Lung (tissue), 12 donors: Measurements from ENCODE around the gene INO80E. TPM values are rescaled to one million over a fixed set of nuclear protein-coding genes. Genes with fewer than 3 reads are reported as not detected.

ENCODE experiments used
- ATAC-seq: fragments of 200-7000 bp; cut with Tn5 transposase; one replicate; pipeline ENCODE4 v1.9.1; 2020; ENCODE audit warnings: moderate number of reproducible peaks; ENCODE audit not compliant: insufficient read depth, low FRiP score
- DNase-seq, 3 donors: peaks; one replicate each; pipeline ENCODE4 v3.0.0-alpha.2; 2013 to 2017
- H3K27ac ChIP-seq, 2 donors: one replicate each; pipeline ENCODE4 v1.5.1; 2013; ENCODE audit warnings: mild to moderate bottlenecking in 2 of 2, moderate library complexity in 2 of 2, control low read depth in 1 of 2, inconsistent platforms in 1 of 2, low read depth in 1 of 2, low read length in 1 of 2
- H3K27me3 ChIP-seq, 3 donors: one replicate each; pipeline ENCODE4 v1.5.1; 2013; ENCODE audit warnings: low read length in 2 of 3; ENCODE audit not compliant: control insufficient read depth in 3 of 3, insufficient read depth in 3 of 3
- H3K36me3 ChIP-seq, 4 donors: one replicate each; pipeline ENCODE4 v1.5.1; 2013; ENCODE audit warnings: low read length in 4 of 4, mild to moderate bottlenecking in 1 of 4, moderate library complexity in 1 of 4; ENCODE audit not compliant: control insufficient read depth in 4 of 4, insufficient read depth in 4 of 4
- H3K4me1 ChIP-seq, 5 donors: one replicate each; pipeline ENCODE4 v1.5.1; 2013; ENCODE audit warnings: low read length in 5 of 5, mild to moderate bottlenecking in 2 of 5, moderate library complexity in 1 of 5; ENCODE audit not compliant: control insufficient read depth in 5 of 5, insufficient read depth in 5 of 5
- H3K4me3 ChIP-seq: one replicate; pipeline ENCODE4 v1.5.1; 2013; ENCODE audit warnings: mild to moderate bottlenecking, control low read depth, moderate library complexity
- H3K9ac ChIP-seq, 2 donors: one replicate each; pipeline ENCODE4 v1.5.1; 2013; ENCODE audit warnings: low read length in 2 of 2, control low read depth in 1 of 2; ENCODE audit not compliant: insufficient read depth in 1 of 2
- H3K9me3 ChIP-seq, 4 donors: one replicate each; pipeline ENCODE4 v1.5.1; 2013; ENCODE audit warnings: low read length in 3 of 4, mild to moderate bottlenecking in 1 of 4, moderate library complexity in 1 of 4; ENCODE audit not compliant: control insufficient read depth in 4 of 4, insufficient read depth in 3 of 4
- WGBS, 2 donors: extraction: QIAGEN DNeasy Blood & Tissue Kit; methylation state at CpG; one replicate each; pipeline ENCODE4 v1.1.7; 2013; 5-methylcytosine and 5-hydroxymethylcytosine counted together
- polyA plus RNA-seq, 2 donors: library from polyadenylated mRNA; stranded (reverse); fragments of 200-250 nt; gene quantifications; one replicate each; pipeline ENCODE4 v1.2.1, GENCODE V29; 2013
- total RNA-seq, 2 donors: library from RNA; depleted of rRNA in 1 of 2; stranded (reverse); fragments of >200 nt in 1 of 2; gene quantifications; one replicate each; pipeline ENCODE4 v1.2.1, GENCODE V29; 2014 to 2021
- TF ChIP-seq, protein P1 (sequence below): IDR thresholded peaks from 2 replicates; pipeline ENCODE4 v1.5.1; 2012; ENCODE audit warnings: mild to moderate bottlenecking; ENCODE audit errors: control extremely low read depth, extremely low read depth
- donor health status: control.
- donor health status: control.
- donor health status: Bipolar disorder and iron deficiency.
- donor health status: healthy.
- donor health status: DM: yes; HTN: yes; CAD: no.

INO80E gene
- total and polyA plus RNA-seq, 4 donors = 37.5 to 105 (median 60.2) TPM

DNA sequence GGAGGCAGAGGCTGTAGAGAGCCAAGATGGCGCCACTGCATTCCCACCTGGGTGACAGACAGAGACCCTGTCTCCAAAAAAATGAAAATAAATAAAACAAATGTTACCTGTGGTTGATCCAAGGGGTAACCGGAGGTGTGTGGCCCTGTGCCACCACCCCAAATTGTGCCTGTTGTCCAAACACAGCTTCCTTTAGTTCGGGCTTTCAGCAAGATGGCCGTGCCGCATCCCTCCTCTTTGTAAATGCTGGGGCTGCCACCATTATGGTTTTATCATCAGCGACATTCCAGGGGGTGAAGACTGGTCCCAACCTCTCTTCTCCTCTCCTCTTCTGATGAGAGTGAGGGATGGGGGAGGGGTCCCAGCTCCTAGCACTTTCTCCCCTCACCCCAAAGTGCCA is 26.8 kb downstream of the INO80E start, which contains the start of gene C16orf92:
TSS of gene C16orf92 (plus strand) at position 312 of the 400 bp plus-strand sequence. CDS start 143 bp downstream, outside the sequence.
- ATAC-seq (no peak), DNase-seq (no peak)
- Histone ChIP-seq H3K27me3 (peaks cover 0 to 16% (median 2%) of the 10 kb centered on the region in 3 donors), H3K27ac (no peak within 1 kb of the TSS), H3K9ac (no peak within 1 kb of the TSS), H3K36me3 (no peaks in the 10 kb centered on the region), H3K9me3 (no peaks in the 10 kb centered on the region), H3K4me1 (peaks cover 0 to 9% (median 0%) of the 10 kb centered on the region in 5 donors), H3K4me3 (no peak within 1 kb of the TSS)
- 82 to 86% methylated on average over 6 of the region's 6 CpGs for WGBS, 2 donors
- TF ChIP-seq, protein P1, sequence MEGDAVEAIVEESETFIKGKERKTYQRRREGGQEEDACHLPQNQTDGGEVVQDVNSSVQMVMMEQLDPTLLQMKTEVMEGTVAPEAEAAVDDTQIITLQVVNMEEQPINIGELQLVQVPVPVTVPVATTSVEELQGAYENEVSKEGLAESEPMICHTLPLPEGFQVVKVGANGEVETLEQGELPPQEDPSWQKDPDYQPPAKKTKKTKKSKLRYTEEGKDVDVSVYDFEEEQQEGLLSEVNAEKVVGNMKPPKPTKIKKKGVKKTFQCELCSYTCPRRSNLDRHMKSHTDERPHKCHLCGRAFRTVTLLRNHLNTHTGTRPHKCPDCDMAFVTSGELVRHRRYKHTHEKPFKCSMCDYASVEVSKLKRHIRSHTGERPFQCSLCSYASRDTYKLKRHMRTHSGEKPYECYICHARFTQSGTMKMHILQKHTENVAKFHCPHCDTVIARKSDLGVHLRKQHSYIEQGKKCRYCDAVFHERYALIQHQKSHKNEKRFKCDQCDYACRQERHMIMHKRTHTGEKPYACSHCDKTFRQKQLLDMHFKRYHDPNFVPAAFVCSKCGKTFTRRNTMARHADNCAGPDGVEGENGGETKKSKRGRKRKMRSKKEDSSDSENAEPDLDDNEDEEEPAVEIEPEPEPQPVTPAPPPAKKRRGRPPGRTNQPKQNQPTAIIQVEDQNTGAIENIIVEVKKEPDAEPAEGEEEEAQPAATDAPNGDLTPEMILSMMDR = no peak

DNA sequence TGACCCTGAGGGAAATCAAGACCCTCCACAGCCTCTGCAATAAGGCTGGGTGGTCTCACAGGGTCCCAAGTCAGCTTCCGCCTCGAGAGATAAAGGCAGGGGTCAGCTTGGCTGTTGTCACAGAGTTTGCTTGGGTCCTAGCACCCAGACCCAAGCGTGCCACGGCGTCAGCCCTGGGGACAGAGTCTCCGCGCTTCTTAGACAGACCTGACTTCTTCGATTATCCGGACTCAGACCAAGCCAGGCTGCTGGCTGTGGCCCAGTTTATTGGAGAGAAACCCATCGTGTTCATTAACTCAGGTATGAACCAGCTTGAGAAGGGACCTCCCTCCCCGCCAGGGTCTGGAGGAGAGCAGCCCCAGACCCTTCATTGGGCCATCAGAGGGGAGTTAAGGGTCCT is 27.5 kb downstream of the INO80E start:
- TF ChIP-seq, protein P1 = no peak

DNA sequence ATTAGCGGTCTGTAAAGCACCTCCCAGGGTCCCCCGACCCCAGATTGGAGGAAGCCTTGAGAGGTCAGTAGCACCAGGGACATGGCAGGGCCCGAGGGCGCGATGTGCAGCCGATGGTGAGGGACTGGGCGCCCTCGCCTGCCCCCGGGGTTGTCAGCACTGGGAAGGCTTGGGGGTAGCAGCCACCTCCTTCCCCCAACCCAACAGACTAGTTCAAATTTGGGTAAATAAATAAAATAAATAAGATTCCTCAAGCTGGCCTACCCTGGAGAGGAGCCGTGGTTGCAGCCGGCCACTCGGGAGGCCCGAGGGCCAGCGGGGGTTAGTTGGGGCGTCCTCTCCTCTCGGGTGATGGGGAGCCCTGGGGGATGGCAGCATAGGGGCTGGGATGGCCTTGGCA is 28.4 kb downstream of the INO80E start:
- Histone ChIP-seq H3K27ac (no peak overlapping the region), H3K4me1 (peaks cover 0 to 19% (median 0%) of the 10 kb centered on the region in 5 donors), H3K36me3 (no peaks in the 10 kb centered on the region), H3K9ac (no peak overlapping the region), H3K4me3 (no peak overlapping the region), H3K27me3 (peaks cover 0 to 18% (median 2%) of the 10 kb centered on the region in 3 donors), H3K9me3 (no peaks in the 10 kb centered on the region)
- 72 to 82% methylated on average over 16 of the region's 16 CpGs for WGBS, 2 donors
- ATAC-seq (no peak), DNase-seq (no peak)
- TF ChIP-seq, protein P1 = no peak

More for the DNA sequence above, 27.5 kb downstream of the INO80E start:
- no peak overlapping the region for H3K27ac ChIP-seq
- peaks cover 0 to 16% (median 0%) of the 10 kb centered on the region in 5 donors for H3K4me1 ChIP-seq
- ATAC-seq = no peak
- H3K36me3 ChIP-seq = no peaks in the 10 kb centered on the region
- DNase-seq = no peak
- no peak overlapping the region for H3K4me3 ChIP-seq
- 80 to 85% methylated on average over 11 of the region's 11 CpGs for WGBS, 2 donors
- H3K27me3 ChIP-seq = peaks cover 0 to 16% (median 2%) of the 10 kb centered on the region in 3 donors
- no peaks in the 10 kb centered on the region for H3K9me3 ChIP-seq
- H3K9ac ChIP-seq = no peak overlapping the region

DNA sequence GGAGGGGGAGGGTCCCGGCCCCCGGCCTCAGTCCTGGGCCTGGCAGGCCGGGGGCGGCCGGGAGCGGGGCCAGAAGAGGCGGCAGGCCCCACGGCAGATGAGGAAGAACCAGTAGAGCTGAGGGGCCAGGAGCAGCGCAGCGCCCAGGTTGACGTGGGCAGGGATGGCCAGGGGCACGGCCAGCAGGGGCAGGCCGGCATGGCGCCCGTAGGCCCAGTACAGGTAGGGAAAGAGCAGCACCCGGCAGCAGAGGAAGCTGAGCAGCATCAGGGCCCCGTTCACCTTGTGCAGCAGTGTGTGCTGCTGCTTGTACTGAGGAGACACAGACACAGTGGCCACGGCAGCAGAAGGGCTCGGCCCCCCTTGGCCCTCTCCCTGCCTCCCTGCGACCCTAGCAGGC is 29.1 kb downstream of the INO80E start:
- Histone ChIP-seq H3K9me3 (no peaks in the 10 kb centered on the region), H3K4me1 (peaks cover 0 to 19% (median 0%) of the 10 kb centered on the region in 5 donors), H3K4me3 (no peak overlapping the region), H3K27me3 (peaks cover 0 to 24% (median 2%) of the 10 kb centered on the region in 3 donors), H3K36me3 (no peaks in the 10 kb centered on the region), H3K9ac (no peak overlapping the region), H3K27ac (no peak overlapping the region)
- WGBS, 2 donors = 64 to 76% methylated on average over 20 of the region's 20 CpGs
- no peak for DNase-seq
- TF ChIP-seq, protein P1 = no peak
- no peak for ATAC-seq
